GM18858 (cell line): ENCODE measurements around the gene CDH4.

Experiments used
- ATAC-seq: cut with Tn5 transposase; IDR thresholded peaks from one replicate; pipeline ENCODE4 v1.9.1; 2021; ENCODE audit not compliant: unreplicated experiment

The CDH4 gene

DNA sequence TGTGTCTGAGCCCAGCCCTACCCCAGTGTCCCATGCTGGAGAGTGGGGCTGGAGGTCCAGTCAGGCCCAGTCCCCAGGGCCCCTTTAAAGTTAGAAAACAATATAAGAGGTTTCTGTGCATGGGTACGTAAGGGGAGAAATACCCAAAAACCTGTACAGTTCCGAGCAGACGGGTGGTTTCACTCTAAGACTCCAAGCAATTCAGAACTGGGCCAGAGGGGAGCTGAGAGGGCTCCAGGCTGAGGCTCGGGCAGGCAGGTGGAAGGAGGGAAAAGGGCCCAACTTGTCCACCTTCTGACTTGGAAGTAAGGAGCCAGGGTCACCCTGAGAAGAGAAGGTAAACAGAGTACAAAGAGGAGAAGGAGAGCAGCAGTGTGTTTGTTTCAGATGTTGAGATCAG, 296.0 kb downstream of the CDH4 start:
- ATAC-seq, result no peak

DNA sequence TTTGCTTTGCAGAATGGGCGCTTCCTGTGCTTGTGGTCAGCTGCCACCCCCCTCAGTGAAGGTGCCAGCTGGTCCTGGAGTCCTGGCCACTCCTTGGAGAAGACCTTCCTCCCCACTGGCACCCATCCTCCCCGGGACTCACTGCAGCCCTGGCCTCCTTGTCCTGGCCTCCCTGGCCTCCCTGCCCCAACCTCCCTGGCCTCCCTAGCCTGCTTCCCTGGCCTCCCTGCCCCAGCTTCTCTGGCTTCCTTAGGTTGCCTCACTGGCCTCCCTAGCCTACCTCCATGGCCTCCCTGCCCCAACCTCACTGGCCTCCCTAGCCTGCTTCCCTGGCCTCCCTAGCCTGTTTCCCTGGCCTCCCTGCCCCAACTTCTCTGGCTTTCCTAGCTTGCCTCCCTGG, 297.8 kb downstream of the CDH4 start:
- no peak for ATAC-seq

DNA sequence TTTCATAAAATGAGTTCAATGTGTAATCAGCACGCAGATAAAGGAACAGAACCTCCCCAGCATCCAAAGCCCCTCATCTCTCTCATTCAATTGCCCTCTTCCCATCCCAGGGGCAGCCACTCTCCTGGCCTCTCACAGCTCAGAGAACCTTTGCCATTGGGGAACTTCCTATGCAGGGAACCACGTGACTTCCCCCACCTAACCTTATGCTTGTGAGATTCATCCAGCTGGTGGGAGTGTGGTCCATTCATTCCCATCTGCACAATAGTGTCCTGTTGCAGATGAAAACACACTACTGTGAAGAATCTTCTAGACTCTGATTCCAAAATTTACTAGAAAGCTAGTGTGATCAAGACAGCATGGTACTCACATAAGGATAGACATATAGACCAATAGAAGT, 299.3 kb downstream of the CDH4 start:
- no peak for ATAC-seq

DNA sequence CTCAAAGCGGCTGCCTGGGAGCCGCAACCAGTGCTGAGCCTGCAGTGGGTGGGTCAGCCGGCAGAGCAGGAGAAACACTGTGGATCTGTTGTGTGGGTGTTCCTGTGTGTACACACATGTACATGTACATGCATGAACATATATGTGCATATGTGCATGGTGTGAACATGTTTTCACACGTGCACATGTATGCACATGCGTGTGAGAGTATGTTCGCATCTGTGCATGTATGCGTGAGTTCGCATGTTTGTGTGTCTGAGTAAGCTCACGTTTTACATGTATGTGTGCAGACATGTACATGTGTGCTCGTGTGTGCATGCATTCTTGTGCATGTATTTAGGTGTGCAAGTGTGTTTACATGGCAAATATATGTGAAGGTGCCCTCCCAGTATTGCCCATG, 302.6 kb downstream of the CDH4 start:
- no peak for ATAC-seq

DNA sequence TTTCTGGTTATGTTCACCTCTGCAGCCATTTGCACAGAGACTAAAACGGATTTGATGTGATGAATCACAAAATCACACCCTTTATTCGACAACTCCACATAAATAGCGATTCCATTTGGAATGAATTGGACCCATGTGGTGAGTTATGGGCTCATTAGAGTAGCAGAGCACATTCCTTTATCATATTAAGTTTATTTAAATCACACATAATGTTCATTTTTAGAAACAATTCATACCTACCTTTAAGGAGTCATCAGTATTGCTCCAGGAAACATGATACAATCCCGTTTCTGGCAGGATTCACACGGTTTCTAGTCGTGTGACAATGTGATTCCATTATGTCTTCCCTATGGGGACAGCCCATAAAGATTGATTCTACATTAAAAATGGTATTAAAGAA, 303.5 kb downstream of the CDH4 start:
- ATAC-seq, result no peak

DNA sequence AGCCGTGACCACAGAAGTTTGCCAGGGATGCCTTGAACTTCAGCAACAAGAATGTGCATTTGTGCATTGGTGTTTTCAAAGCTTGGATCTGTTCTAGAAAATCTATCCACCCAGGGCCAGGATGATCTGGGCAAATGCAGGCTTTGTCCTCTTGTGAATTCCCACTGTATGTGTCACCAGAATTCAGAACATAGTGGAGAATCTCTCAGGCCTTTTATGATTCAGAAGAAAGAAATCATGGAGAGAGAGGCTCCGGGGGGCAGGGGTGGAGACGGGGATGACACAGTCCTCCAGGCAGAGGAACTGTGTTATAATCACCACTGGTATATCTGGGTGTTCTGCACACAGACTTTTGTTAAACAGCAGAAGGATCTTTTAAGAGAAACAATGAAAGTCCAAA, 304.1 kb downstream of the CDH4 start:
- no peak for ATAC-seq

DNA sequence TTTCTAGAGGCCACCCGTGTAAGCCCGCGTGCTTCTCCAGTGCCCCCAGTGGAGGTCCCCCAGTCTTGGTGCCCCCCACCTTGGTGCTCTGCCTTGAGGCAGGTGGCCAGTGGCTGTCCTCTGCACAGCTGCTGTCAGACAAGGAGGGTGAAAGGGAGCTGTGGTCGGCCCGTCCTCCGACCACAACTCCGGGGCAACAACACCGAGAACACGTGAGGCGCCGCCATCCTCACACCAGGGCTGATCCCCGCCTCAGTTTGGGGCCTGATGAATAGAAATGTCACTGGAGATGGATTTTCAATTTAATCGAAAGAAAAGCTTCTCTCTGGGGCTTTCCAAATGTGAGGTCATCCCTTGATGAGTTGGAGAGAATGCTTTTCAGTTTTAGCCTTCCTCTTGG, 304.6 kb downstream of the CDH4 start:
- ATAC-seq, result no peak

DNA sequence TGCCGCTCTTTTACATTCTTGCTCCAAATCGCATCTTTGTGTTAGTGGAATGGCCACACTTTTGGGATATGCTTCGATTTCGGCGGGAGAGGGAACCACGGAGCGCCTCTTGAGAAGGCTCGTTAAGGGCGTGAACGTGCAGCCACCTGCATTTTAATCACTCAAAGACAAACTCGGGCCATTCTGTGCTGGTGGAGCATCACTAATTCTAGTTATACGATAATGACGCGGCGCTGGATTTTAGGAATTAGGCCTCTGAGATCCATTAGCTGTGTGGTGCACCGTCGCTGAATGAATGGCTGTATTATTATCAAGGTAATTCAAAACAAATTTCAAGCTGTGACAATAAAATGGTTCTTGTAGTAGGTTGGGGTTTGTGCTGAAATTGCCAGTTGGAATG, 305.6 kb downstream of the CDH4 start:
- no peak for ATAC-seq

DNA sequence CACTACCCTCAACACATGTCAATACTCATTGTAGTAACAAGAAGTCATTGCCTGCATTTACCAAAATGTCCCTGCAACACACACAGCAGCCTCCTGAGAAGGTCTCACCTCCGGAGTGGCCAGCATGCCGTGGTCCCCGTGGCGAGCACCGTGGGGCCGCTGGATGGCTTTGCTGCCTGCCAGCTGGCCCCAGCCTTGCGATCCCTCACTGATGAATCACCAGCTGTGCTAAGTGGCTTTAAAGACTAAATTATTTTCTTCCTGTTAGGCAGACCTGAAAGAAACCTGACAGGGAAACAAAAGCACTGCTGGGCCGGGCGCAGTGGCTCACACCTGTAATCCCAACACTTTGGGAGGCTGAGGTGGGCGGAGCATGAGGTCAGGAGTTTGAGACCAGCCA, 306.7 kb downstream of the CDH4 start:
- ATAC-seq, result no peak

DNA sequence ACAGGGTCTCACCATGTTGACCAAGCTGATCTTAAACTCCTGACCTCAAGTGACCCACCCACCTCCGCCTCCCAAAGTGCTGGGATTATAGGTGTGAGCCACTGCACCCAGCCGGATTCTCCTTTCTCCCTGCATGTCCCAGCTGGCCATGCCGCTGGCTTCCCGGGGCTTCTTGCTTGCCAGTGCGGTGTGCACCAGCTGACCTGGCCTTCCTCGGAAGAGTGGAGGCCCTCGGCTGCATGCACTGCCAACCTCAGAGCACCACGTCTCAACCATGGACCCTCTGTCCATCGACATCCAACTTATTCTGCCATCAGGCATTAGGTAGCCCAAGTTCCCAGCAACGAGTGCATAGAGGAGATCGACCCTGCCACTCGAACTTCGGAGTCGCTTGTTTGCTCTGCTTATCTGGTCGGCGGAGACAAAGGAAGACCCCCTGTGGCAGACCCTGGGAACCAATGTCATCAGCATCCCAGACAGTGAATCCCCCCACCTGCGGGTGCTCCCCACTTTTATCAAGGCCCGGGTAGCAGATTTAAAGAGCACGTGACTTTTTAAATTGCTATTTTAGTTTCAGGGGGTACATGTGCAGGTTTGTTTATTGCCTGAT, 307.8 kb downstream of the CDH4 start:
- ATAC-seq, result no peak

DNA sequence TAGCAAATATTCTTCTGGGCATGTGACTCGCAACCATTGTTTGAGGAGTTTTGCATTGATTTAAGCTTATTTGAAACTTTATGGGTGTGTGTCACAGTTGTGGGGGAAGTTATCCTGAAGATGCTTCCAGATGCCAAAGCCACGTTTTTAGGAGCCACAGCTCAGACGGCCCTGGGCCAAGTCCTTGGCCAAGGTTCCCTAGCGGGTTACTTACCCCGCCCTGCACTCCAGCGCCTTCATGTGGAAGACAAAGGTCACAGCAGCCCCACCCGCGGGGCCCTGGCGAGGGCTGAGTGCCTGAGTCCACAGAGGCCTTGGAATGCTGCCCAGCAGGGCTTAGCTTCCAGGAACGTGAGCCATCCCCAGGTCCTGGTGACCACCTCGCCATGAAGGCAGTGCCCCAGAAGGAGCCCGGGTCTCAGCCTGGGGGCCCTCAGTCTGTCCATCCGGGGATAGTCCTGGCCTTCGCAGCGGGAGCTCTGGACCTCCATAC, 308.3 kb downstream of the CDH4 start:
- ATAC-seq, result no peak

DNA sequence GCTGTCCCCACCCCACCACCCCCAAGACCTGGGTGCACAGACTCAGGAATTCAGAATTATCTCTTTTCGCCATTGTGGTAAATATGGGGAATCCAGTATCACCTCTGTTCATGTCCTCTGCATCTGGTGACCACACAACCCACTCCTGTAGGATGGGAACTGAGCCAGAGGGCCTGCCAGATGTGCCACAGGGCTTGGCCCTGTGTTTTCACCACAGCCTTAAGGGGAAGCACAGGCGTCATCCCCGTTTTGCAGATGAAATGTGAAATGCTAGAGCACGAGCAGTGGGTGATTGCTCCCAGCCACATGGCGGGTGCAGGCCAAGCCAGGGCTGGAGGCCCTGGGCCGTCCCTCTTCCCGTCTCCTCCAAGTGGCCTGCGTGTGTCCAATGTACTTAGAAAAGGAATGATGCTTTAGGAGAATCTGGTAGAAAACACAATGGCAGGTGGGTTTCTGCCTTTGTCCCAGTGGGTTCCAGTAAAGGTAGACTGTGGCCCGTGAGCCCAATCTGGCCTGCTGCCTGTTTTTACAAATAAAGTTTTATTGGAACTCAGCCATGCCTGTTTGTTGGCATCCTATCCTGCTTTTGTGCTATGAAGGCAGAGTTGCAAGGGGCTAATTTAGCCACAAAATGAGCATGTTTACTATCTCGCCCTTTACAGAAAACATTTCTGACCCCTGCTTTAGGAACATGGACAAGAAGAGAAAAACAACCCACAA, 309.2 kb downstream of the CDH4 start:
- no peak for ATAC-seq

DNA sequence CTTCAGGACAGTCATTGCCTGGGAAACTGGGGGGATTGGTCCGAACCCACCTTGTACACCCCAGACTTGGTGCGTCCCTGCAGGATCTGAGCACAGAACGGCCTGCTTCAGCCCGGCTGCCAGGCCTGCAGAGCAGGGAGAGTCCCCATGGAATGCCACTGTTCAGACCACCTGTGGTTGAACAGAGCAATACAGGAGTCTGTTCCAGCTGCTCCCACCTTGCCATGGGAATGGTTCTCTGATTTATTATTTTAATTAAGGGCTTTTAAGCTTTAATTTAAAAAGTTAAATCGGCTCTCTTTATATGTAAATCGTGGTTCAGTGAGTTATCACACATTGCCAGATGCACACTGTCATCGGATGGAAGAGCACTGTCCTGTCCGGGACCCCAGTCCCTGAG, 310.4 kb downstream of the CDH4 start:
- ATAC-seq, result no peak

DNA sequence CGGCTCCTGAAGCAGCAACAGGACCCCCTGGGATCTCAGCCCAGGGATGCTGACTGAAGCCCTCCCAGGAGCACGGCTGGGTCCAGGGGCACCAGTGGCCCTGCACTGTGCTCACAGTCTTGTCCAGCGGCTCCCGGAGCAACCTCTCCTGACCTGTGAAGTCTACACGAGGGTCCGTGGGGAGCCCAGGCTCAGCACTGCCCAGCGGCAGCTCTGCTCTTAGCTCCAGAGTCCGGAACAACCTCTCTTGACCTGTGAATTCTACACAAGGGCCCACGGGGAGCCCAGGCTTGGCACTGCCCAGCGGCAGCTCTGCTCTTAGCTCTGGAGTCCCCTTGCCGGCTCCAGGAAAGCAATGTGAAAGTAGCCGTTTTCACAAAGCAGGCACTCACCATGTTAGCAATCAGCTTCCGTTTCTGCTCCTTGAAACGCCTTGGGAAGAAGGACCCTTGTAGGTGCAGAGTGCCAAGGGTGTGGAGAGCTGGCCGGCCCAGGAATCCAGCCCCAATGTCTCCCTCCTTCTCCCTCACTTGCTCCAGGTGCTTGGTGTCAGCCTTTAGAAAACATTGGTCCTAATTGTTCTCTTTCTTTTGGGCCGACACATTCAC, 310.9 kb downstream of the CDH4 start:
- no peak for ATAC-seq

DNA sequence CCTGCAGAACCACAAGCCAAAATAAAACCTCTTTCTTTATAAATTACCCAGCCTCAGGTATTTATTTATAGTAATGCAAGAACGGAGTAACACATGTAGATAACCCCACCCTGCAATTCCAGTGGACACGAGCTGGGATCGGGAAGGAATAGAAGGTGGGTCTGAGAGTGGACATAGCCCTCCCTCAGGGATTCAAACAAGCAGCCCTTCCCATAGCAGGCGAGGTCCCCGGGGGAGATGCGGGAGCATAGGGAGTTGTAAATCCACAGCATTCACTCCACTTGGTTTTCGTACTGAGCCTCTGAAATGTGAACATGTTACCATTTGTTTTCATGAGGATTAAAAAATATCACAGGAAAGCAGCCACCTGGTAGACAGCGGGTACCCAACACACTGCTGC, 312.6 kb downstream of the CDH4 start:
- ATAC-seq, result no peak

DNA sequence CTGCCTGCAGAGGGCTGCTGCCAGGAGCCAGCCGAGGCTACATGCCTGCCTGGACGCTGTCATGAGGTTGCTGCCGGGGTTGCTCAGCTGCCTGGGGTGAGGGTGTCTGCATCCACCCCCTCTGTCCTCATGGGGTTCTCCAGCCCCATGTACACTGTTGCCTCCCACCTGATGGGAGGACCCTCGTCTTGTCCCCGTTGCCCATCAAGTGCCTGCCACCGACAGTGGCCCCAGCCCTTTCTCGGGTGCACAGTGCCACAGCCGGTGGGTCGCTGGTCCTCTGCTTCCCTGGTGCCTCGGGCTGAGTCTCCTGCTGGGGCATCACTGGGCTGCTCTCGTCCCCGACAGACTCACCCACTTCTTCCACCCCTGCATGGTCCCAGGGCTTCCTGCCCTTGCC, 313.7 kb downstream of the CDH4 start:
- no peak for ATAC-seq

DNA sequence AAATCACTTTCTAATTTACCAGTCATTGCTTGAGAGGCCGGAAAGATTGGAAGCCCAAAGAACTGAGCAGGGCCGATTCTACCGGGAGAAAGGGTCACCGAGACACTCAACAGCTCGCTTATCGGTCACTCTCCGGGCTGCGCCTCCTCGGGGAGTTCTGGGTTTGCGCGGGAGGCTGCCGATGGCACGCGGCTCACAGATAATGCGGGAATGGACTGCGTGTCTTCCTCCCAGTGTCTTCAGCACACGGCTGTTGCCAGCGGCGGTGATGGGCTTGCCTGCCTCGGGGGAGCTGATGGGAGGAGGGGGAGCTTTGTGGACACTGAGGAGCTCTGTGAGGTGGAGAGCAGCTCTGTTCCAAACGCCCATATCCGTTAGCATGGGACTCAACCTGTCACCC, 314.6 kb downstream of the CDH4 start:
- ATAC-seq, result no peak

DNA sequence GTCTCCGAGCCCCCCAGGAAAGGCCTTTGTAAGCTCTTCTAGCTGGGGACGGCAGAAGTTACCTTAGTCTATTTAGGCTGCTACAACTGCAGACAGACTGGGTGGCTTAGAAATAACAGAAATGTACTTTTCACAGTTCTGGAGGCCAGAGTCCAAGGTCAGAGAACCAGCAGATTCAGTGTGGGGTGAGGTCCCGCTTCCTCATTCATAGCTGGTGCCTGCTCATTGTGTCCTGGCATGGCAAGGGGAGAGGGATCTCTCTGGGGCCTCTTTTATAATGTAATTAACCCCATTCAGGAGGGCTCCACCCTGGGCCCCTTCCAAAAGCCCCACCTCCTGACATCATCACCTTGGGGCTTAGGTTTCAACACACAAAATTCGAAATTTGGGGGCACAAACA, 315.1 kb downstream of the CDH4 start:
- no peak for ATAC-seq

DNA sequence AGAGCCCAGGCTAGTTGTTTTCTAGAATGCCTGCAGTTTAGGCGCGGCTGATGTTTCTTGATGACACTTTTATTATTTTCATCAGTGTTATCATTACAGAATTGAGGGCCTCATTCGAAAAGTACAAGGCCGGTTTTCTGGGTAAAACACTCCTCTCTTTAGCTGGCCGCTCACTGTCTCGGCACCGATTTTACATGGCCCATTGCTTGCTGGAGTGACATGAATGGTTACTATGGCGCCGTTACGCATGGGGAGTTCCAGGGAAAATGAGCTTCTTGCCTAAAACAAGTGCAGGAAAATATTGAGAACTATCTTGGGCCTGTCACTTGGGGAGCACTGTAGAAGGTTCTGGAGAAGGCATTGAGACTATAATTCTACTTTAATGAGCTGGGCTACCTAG, 317.8 kb downstream of the CDH4 start:
- ATAC-seq, result no peak

DNA sequence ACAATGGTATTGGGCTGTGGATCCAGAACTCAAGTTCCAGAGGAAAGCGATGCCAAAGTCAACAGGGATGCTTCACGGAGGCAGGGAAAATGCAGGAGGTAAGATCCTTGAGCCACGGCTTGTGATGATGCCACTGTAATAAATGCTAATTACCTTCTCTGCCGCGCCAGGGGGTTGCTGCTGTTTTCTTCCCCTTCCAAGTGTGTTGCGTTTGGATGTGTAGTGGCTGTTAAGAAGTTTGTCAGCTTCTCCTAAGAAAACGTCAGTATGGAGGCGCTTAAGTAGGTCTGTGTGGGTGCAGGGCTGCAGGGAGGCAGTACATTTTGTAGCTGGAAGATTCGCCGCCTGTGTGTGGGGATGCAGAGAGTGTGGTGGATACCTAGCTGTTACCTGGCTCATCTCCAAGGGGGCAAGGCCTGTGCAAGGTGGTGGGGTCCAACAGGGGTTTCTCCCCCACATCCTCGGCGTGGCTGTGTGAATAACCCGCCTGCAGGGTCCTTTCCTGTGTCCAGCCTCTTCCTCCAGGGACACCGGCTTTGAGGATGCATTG, 318.7 kb downstream of the CDH4 start:
- no peak for ATAC-seq

DNA sequence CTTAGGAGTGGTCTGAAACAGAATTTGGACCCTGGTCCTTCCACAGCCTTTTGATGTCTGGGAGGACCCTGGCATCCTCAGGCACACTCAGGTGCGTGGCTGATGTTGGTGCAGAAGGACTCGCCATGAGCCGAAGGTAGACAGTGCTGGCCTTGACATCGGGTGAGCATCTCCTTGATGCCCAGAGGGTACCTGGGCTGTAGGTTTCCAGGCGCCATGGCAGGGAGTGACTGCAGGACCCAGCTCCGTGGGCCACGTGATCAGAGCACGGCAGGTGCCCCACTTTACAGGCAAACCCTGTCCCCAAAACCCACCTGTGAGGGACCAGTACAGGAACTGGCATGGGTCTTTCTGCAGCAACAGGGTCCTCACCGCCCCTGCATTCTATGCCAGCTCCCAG, 319.2 kb downstream of the CDH4 start:
- ATAC-seq, result no peak
